ENCODE results near the gene FSD1.
A peak's percentile ranks its signal among the peaks of the same experiment; 100 is the strongest.
"Not testable (repeated sequence)": the region's sequence is repeated elsewhere in the genome, so short reads cannot be mapped to it uniquely, and the experiment has no call there.

Gene FSD1

GRCh38 chr19:4320419-4320818 lies 16.0 kb downstream of the FSD1 start:
- DNase-seq: no peak

GRCh38 chr19:4322942-4323665 lies 18.7 kb downstream of the FSD1 start:
- no peak for DNase-seq

- DNase-seq: no peak
Measured at GRCh38 chr19:4323692-4324091, 19.3 kb downstream of the FSD1 start.

- DNase-seq: no peak
Measured at GRCh38 chr19:4324228-4324627, 19.8 kb downstream of the FSD1 start.

- no peak for DNase-seq
Measured at GRCh38 chr19:4326215-4326836, 21.9 kb downstream of the FSD1 start.

GRCh38 chr19:4326837-4327251 lies 22.4 kb downstream of the FSD1 start:
- no peak for DNase-seq

- DNase-seq: peak; percentile 73
Measured at GRCh38 chr19:4327252-4327876, 23.0 kb downstream of the FSD1 start.

DNA sequence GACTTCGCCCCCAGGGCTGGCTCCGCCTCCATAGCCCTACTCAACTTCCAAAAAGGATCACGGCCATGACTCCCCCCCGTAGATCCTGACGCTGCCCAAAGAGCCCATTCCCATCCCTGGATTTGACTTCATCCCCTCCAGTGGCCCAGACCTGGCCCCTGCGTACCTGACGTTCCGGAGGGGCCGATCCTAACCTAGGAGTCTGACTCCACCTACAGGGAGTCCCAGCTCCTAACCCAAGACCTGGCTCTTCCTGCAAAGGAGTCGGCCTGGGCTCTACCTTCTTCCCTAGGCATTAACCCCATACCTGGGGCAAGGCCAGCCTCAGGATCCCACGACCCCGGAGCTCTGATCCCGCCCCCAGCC lies 23.5 kb downstream of the FSD1 start:
- no peak for DNase-seq

- DNase-seq: peak; percentile 90
Measured at GRCh38 chr19:4328243-4328990, 24.0 kb downstream of the FSD1 start.

GRCh38 chr19:4328991-4329681 lies 24.7 kb downstream of the FSD1 start:
- not testable (repeated sequence) for DNase-seq

DNA sequence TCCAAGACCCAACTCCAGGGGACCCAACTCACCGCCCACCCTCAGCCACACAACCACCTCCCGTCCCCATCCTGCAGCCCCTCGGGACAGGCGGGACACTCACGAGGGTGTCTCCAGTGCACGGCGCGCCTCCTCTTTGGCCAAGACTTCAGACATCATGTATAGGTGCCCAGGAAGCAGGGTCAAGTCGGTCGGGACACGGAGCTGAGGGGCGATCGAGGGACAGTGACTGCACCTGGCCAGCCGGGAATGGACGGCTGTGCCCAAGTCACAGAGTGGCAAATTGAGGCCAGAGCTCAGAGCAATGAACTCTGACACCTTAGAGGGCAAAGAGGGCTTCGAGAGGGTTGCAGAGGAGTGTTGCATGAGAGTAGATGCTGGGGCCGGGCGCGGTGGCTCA lies 25.5 kb downstream of the FSD1 start:
- DNase-seq: no peak

DNA sequence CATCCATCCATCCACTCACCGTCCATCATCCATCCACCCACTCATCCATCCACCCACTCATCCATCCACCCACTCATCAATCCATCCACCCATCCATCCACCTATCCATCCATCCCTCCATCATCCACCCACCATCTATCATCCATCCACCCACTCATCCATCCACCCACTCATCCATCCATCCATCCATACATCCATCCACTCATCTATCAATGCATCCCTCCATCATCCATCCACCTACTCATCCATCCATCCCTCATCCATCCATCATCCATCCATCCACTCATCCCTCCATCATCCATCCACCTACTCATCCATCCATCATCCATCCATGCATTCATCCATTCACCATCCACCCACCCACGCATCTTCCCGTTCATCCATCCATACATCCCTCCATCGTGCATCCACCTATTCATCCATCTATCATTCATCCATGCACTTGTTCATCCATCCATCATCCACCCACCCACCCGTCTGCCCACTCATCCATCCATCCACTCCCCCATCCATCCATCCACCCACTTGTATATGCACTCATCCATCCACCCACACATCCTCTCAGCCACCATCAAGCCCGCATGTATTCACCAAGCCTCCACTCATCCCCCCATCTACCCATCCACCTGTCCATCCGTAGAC lies 30.7 kb downstream of the FSD1 start:
- DNase-seq: no peak

DNA sequence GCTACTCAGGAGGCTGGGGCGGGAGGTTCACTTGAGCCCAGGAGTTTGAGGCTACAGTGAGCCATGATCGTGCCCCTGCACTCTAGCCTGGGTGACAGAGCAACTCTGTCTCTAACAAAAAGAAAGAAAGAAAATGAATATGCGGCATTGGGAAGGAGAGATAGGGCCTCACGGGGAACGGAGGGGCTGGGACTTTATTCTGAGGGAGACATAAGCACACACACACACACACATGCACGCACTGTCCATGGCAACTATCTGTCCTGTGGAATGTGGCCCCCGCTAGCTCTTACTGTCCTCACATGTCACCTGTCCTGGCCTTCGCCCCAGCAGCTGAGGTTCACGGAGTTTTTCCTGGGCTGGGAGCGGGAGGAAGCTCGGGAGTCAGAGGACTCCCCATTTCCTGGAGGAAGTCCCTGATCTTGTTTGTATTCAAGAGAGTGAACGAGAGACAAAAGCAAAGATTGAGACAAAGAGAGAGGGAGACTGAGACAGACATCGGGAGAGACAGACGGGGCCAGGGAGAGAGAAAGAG lies 33.6 kb downstream of the FSD1 start:
- peak; percentile 22 for DNase-seq

DNA sequence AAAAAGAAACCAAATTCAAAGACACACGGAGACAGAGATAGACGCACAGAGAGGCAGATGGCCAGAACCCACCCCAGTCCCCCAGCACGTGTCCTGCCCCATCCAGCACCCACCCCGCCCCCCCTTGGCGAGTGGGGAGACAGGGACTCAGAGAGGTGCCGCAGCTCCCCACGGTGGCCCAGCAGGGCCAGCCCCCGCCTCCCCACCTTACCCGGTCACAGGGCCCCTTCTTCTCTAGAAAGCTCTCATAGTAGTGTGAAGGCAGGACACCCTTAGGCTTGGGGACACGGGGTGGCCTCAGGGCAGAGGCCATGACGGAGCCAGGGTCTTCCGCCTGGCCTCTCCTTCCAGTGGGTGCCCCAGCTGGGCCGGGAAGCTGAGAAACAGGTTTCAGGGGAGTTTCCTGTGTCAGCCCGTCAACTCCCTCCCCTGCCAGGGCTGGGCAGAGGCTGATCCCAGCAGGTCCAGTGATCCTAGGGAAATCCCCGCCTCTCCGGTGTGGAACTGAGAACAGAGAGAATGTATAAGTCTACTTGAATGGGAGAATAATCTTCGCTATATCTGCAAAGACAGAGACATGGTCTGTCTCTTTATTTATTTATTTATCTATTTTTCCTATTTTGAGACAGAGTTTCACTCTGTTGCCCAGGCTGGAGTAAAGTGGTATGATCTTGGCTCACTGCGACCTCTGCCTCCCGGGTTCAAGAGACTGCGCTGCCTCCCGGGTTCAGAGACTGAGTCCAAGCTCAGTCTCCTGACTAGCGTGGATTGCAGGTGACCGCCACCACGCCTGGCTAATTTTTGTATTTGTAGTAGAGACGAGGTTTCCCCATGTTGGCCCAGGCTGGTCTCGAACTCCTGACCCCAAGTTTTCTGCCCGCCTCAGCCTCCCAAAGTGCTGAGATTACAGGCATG lies 34.3 kb downstream of the FSD1 start, which contains the start of gene STAP2:
TSS of gene STAP2 (minus strand) at position 387 of the 915 bp plus-strand sequence. CDS start at position 313, 74 bp downstream.
- no peak for DNase-seq

- no peak for DNase-seq
Measured at GRCh38 chr19:4342314-4342614, 37.9 kb downstream of the FSD1 start.

DNA sequence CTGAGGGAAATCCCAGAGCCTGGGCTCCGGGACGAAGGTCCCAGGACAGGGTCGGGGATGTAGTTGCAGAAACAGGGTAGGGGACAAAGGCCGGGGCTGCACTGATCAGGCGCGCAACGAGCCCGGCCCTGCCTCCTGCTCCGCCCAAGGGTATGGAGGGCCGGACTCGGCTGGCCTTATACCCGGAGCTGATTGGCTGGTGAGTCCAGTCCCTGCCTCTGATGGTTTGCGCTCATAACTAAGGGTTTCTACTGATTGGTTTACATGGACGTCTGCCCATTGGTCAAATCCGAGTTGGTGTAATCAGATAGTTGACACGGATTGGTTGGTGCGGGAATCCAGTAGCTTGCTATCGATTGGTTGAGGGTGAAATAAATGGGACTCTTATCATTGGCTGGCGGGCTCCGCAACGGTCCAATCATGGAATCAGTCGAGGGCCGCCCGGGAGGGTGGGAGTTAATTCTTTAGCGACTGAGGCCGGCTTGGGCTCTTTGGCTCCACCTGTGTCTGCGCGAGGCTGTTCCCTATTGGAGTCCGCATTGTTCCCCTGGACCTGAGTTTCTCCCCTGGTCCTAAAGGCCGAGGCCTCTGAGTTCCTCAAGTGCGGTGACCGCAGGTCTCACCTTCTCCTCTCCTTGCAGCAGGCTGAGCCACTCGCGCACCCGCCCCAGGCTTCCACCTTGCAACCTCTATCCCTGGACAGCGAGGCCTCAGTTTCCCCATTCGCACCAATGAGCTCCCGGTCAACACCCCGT lies 38.4 kb downstream of the FSD1 start:
- DNase-seq: peak; percentile 100

- peak; percentile 89 for DNase-seq
Measured at GRCh38 chr19:4343370-4344307, 39.2 kb downstream of the FSD1 start, which contains the start of gene MPND. Gene MPND (plus strand): TSS chr19:4343562. CDS start chr19:4343594, 32 bp downstream.

GRCh38 chr19:4345342-4346019 lies 41.1 kb downstream of the FSD1 start:
- DNase-seq: no peak
